SH-SY5Y (cell line): ENCODE results near the gene TENT4A.

Experiments
- GATA2 ChIP-seq: IDR thresholded peaks from 2 replicates; pipeline ENCODE4 v1.6.1; 2011; ENCODE audit warnings: mild to moderate bottlenecking, low read depth, low read length
- GATA3 ChIP-seq: IDR thresholded peaks from 2 replicates; pipeline ENCODE4 v1.6.1; 2011; ENCODE audit warnings: low read depth, mild to moderate bottlenecking, low read length, moderate library complexity

GRCh38 chr5:6674886-6675285, 38.3 kb upstream of the TENT4A start:
- no peak for TF ChIP-seq GATA3
- no peak for TF ChIP-seq GATA2
